ENCODE results near the gene KRTAP10-12. TPM values are rescaled to one million over a fixed set of nuclear protein-coding genes. Genes with fewer than 3 reads are reported as not detected.

The KRTAP10-12 gene
- total RNA-seq, 1 experiment from 2014 or later = not detected

DNA sequence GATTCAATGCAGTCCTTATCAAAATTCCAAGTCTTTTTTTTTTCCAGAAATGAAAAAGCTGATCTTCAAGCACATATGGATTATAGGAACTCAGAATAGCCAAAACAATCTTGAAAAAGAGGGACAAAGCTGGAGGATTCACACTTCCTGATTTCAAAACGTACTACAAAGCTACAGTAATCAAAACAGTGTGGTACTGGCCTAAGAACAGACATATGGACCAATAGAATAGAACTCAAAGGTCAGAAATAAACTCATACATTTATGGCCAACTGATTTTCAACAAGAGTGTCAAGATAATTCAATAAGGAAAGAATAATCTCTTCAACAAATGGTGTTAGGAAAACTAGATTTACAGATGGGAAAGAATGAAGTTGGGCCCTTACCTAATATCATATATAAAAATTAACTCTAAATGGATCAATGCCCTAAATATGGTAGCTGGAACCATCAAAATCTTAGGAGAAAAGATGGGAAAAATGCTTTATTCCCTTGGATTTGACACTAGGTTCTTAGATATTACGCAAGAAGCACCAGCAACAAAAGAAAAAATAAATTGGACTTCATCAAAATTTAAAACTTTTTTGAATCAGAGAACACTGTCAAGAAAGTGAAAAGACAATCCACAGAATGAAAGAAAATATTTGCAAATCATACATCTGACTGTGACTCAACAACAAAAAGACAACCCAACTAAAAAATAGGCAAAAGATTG is 4.0 kb upstream of the KRTAP10-12 start:
- Mint-ChIP-seq H3K36me3 (peaks cover 23% of the 10 kb centered on the region), H3K27ac (no peak overlapping the region), H3K4me3 (no peak overlapping the region), H3K27me3 (ENCODE audit: low read depth) (peaks cover under 1% of the 10 kb centered on the region; the same call in 1 of the 2 replicates), H3K9me3 (peaks cover 22% of the 10 kb centered on the region), H3K4me1 (peaks cover 35% of the 10 kb centered on the region)
- no peak for TF ChIP-seq FOXJ3 (CRISPR knock-in tag; IDR thresholded peaks at IDR 0.05; ENCODE audit: borderline replicate concordance)
- peak; percentile 58 for TF ChIP-seq GTF2I (CRISPR knock-in tag; conservative IDR thresholded peaks at IDR 0.05)
- DNase-seq (ENCODE audit: low spot score) = no peak
- no peak for ATAC-seq
- CTCF ChIA-PET = no interaction called here
- POLR2A ChIA-PET = interaction anchor here (0.7 kb wide), 1 partner anchor 142 kb away, joined by 3 read pairs; no protein-coding TSS in a partner anchor

GRCh38 chr21:44694776-44695175 is 2.2 kb upstream of the KRTAP10-12 start:
- peaks cover 22% of the 10 kb centered on the region for H3K9me3 Mint-ChIP-seq
- DNase-seq (ENCODE audit: low spot score) (no peak), ATAC-seq (no peak)
- peaks cover 46% of the 10 kb centered on the region for H3K4me1 Mint-ChIP-seq
- no peak overlapping the region for H3K27ac Mint-ChIP-seq
- TF ChIP-seq GABPB1 (CRISPR knock-in tag; IDR thresholded peaks at IDR 0.05) (no peak), ARID4B (CRISPR knock-in tag; IDR thresholded peaks at IDR 0.05; ENCODE audit: borderline replicate concordance) (no peak), CBFB (CRISPR knock-in tag; IDR thresholded peaks at IDR 0.05; ENCODE audit: low read depth) (no peak), RORB (CRISPR knock-in tag; IDR thresholded peaks at IDR 0.05) (no peak), HMGA2 (CRISPR knock-in tag; IDR thresholded peaks at IDR 0.05) (no peak), GTF2I (CRISPR knock-in tag; conservative IDR thresholded peaks at IDR 0.05) (no peak), FOXK1 (CRISPR knock-in tag; IDR thresholded peaks at IDR 0.05) (no peak), CTCF (IDR thresholded peaks at IDR 0.05) (no peak), FOXP1 (CRISPR knock-in tag; IDR thresholded peaks at IDR 0.05; ENCODE audit: borderline replicate concordance) (no peak)
- TF ChIP-seq, protein P1, sequence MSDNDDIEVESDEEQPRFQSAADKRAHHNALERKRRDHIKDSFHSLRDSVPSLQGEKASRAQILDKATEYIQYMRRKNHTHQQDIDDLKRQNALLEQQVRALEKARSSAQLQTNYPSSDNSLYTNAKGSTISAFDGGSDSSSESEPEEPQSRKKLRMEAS (CRISPR knock-in tag; IDR thresholded peaks at IDR 0.05) = no peak
- TF ChIP-seq, protein P2, sequence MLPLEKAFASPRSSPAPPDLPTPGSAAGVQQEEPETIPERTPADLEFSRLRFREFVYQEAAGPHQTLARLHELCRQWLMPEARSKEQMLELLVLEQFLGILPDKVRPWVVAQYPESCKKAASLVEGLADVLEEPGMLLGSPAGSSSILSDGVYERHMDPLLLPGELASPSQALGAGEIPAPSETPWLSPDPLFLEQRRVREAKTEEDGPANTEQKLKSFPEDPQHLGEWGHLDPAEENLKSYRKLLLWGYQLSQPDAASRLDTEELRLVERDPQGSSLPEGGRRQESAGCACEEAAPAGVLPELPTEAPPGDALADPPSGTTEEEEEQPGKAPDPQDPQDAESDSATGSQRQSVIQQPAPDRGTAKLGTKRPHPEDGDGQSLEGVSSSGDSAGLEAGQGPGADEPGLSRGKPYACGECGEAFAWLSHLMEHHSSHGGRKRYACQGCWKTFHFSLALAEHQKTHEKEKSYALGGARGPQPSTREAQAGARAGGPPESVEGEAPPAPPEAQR (CRISPR knock-in tag; IDR thresholded peaks at IDR 0.05) = no peak
- TF ChIP-seq, protein P3, sequence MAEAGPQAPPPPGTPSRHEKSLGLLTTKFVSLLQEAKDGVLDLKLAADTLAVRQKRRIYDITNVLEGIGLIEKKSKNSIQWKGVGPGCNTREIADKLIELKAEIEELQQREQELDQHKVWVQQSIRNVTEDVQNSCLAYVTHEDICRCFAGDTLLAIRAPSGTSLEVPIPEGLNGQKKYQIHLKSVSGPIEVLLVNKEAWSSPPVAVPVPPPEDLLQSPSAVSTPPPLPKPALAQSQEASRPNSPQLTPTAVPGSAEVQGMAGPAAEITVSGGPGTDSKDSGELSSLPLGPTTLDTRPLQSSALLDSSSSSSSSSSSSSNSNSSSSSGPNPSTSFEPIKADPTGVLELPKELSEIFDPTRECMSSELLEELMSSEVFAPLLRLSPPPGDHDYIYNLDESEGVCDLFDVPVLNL (CRISPR knock-in tag; IDR thresholded peaks at IDR 0.05; ENCODE audit: borderline replicate concordance, low read depth) = no peak
- H3K27me3 Mint-ChIP-seq (ENCODE audit: low read depth) = peaks cover 4% of the 10 kb centered on the region
- H3K4me3 Mint-ChIP-seq = no peak overlapping the region
- ChIA-PET CTCF (no interaction called here), POLR2A (no interaction called here)
- H3K36me3 Mint-ChIP-seq = peaks cover 23% of the 10 kb centered on the region
